HFF-Myc (cell line): ENCODE data around the gene MGST2.
"Not testable (repeated sequence)": the region's sequence is repeated elsewhere in the genome, so short reads cannot be mapped to it uniquely, and the experiment has no call there.

Source experiments
- DNase-seq: peaks from one replicate; pipeline ENCODE4 v3.0.0-alpha.2; 2011; ENCODE audit warnings: low read depth; ENCODE audit errors: extremely low read depth
- H3K4me3 ChIP-seq: replicated peaks from 2 replicates; pipeline ENCODE4 v1.5.1; 2011; ENCODE audit warnings: low read depth, mild to moderate bottlenecking, control low read depth, low read length
- TF ChIP-seq, protein P1 (sequence below): IDR thresholded peaks from 2 replicates; pipeline ENCODE4 v1.5.1; 2012; ENCODE audit warnings: mild to moderate bottlenecking, low read depth, low read length, control low read depth; ENCODE audit errors: missing control alignments

The MGST2 gene

DNA sequence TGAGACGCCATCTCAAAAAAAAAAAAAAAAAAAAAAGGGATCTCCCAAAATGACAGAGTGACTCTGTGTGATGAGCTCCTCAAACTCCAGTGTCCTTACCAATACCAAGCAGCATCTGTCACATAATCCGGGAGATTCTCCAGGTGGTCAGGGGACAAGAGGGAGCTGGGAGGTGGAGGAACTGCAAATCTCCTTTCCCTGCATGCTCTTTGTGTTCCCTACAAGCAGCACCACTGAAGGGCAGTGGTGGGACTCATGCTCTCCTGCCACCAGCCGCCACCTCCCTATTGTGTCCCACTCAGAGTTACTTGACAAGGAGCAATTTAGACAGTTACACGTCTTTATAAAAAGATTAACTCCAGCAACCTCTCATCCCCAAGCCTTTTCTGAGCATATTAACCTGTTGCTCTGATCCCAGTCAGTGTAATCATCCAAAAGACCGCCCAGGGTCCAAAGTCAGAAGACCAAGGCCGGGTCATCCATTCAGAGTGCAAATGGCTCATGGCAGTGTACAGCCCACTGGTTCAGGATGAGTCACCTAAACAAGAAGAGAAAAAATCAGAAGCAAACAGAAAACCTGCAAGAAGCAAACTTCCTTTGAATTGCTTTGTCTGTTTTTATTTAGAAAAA lies 23.6 kb downstream of the MGST2 start:
- TF ChIP-seq, protein P1, sequence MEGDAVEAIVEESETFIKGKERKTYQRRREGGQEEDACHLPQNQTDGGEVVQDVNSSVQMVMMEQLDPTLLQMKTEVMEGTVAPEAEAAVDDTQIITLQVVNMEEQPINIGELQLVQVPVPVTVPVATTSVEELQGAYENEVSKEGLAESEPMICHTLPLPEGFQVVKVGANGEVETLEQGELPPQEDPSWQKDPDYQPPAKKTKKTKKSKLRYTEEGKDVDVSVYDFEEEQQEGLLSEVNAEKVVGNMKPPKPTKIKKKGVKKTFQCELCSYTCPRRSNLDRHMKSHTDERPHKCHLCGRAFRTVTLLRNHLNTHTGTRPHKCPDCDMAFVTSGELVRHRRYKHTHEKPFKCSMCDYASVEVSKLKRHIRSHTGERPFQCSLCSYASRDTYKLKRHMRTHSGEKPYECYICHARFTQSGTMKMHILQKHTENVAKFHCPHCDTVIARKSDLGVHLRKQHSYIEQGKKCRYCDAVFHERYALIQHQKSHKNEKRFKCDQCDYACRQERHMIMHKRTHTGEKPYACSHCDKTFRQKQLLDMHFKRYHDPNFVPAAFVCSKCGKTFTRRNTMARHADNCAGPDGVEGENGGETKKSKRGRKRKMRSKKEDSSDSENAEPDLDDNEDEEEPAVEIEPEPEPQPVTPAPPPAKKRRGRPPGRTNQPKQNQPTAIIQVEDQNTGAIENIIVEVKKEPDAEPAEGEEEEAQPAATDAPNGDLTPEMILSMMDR, result no peak
- no peak for DNase-seq
- no peak overlapping the region for H3K4me3 ChIP-seq

DNA sequence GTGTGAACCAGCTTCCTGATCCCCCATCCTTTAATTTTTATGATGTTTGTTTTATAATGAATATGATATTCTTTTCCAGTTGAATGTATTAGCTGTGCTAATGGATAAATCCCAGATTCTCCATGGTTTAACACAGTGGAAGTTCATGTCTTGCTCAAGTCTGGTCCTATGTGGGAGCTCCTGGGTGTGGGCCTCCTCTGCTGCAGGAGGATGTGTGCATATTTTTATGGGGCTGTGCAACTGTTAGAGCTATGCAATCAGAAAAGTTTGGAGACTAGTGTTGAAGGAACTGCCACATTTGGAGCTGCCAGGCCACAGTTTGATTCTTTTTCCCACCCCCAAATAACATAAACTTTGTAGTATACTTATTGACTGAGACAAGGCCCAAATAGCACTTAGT lies 24.8 kb downstream of the MGST2 start:
- TF ChIP-seq, protein P1, result no peak
- H3K4me3 ChIP-seq, result no peak overlapping the region
- DNase-seq, result no peak

- TF ChIP-seq, protein P1, result peak; percentile 21
- no peak overlapping the region for H3K4me3 ChIP-seq
- DNase-seq, result no peak
Measured at GRCh38 chr4:139692309-139693012, 26.8 kb downstream of the MGST2 start.

DNA sequence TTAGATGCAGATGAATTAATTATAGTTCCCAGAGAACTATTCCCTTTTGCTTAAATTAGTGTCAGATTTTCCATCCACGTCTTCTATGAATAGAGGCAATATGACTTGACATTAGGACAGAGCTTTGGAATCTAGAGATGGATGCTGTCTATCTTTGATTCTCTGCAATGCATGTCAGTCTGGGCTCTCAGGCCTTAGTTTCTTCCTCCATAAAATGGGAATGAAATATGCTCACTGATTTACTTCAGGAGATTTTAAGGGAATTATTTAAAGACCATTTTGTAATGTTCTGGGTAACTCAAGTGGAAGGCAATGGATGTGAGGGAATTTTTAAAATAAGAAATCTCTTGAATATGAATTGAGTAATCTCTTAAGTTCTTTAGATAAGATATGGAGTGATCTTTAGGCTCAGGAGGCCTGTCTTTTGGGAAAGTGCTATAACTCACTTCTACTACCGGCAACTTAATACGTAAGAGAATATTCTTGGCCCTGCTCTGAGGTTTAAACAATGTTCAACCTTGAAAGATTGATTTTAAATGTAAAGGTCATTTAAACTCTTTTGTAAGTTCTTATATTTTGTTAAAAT lies 29.0 kb downstream of the MGST2 start:
- no peak overlapping the region for H3K4me3 ChIP-seq
- TF ChIP-seq, protein P1, result no peak
- DNase-seq, result no peak

DNA sequence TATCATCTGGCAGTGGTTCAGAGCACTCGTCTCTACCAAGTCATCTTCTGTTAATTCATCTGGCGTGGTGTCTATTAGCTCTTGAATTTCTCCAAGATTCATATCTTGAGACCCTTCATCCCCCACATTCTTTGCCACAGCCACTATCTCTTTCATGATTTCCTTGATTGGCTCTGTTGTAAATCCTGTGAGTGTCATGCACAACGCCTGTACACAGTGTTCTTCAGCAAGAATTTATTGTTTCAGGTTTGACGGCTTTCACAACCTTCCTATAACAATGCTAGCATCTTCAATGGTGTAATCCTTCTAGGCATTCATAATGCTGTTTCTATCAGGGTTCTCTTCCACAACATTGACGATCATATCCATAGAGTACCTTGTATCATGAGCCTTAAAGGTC lies 30.9 kb downstream of the MGST2 start:
- TF ChIP-seq, protein P1, result no peak
- DNase-seq, result no peak
- no peak overlapping the region for H3K4me3 ChIP-seq

DNA sequence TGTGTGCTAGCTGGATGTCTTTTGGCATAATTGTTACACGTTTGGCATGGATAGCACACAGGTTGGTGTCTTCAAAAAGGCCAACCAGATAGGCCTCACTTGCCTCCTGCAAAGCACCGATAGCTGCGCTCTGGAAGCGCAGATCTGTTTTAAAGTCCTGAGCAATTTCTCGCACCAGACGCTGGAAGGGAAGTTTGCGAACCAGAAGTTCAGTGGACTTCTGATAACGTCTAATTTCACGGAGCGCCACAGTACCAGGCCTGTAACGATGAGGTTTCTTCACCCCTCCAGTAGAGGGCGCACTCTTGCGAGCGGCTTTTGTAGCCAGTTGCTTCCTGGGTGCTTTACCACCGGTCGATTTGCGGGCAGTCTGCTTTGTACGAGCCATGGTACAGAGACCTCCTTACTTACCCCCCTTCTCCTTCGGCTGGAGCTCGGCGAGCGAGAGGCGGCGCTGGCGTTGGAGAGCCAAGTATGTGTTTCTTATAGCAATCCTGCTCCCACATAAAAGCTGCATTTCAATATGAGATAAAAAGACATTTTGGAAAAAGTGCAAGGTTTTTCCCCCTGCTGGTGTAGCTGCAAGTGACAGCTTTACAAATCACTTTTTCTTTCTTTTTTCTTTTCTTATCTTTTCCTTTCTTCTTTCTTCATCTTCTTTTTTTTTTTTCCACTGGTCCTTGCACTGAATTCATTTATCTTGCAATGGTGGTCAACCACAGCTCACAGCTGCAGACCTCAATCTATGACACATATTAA lies 32.7 kb downstream of the MGST2 start:
- H3K4me3 ChIP-seq, DNase-seq: not testable (repeated sequence)
- TF ChIP-seq, protein P1, result peak; percentile 8
